ENCODE data around the gene ACKR2.

ACKR2 gene

DNA sequence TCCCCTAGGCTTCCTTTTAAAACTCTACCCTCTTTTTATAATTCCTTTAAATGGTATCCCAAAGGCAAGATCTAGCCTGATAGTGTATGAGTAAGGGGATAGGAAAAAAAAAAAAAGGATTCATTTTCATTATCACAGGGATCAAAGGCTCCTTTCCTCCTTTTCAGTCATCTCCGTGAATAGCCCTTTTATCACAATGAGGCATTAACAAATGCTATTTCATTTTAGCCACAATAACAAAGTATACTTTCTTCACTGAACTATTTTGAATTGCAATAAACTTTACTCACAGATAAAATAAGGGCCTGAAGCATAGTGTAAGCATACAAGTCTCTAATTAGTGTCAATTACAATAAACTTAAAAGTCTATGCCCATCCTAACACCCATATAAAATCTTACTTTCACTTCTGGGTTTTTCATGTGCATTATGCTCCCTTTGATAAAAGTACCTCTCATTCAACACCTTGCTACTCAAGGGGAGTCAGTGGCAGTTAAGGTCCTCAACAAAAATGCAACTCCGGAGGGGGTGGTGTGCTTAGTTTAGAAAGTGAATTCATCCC is 13.5 kb upstream of the ACKR2 start:
- H3K4me2 ChIP-seq (ENCODE audit: low read depth, low read length, poor library complexity, severe bottlenecking), result peak overlapping the region; percentile 48
- peaks cover 6% of the 10 kb centered on the region; the same call in 1 of the 2 replicates for H3K36me3 ChIP-seq (ENCODE audit: insufficient read depth, low read length)
- no peak overlapping the region for H3K4me3 ChIP-seq (ENCODE audit: low read length, poor library complexity, severe bottlenecking)
- H4K20me1 ChIP-seq (ENCODE audit: insufficient read depth, low read length, poor library complexity, severe bottlenecking), result peaks cover 7% of the 10 kb centered on the region
- no peaks in the 10 kb centered on the region for H3K9me2 ChIP-seq (replicated peaks; ENCODE audit: low read depth, low read length)
- no peaks in the 10 kb centered on the region for H3F3A ChIP-seq (ENCODE audit: low read depth)
- peaks cover 33% of the 10 kb centered on the region for H3K79me2 ChIP-seq (ENCODE audit: insufficient read depth, low read length)
- H3K9me3 ChIP-seq (ENCODE audit: insufficient read depth, low read depth, low read length), result no peaks in the 10 kb centered on the region
- TF ChIP-seq CTCF (conservative IDR thresholded peaks at IDR 0.05; ENCODE audit: low read length) (no peak), EZH2phosphoT487 (IDR thresholded peaks at IDR 0.05; ENCODE audit: borderline replicate concordance) (no peak)
- H3K9ac ChIP-seq (ENCODE audit: low read depth, low read length, poor library complexity, severe bottlenecking), result no peak overlapping the region
- H3K27me3 ChIP-seq (ENCODE audit: insufficient read depth, low read length, poor library complexity, severe bottlenecking), result no peaks in the 10 kb centered on the region
- no peak overlapping the region for H2AFZ ChIP-seq (ENCODE audit: low read length)
- H3K4me1 ChIP-seq (ENCODE audit: insufficient read depth, low read length, poor library complexity, severe bottlenecking), result peaks cover 11% of the 10 kb centered on the region

DNA sequence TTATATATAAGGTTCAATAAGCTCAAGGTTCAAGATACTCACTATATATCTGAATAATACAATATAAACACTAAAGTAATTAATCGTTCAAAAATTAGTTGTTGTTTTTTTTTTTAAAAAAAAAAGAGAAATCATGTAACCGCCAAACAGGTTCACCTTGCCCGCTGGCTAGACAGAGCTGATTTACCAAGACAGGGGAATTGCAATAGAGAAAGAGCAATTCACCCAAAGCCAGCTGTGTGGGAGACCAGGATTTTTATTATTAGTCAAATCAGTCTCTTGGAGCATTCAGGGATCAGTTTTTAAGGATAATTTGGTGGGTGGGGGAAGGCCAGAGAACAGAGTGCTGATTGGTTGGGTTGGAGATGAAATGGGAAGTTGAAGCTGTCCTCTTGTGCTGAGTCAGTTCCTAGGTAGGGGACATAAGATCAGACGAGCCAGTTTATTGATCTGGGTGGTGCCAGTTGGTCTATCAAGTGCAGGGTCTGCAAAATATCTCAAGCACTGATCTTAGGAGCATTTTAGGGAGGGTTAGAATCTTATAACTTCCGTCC is 12.8 kb upstream of the ACKR2 start:
- Histone ChIP-seq H3K36me3 (ENCODE audit: insufficient read depth, low read length) (peaks cover 6% of the 10 kb centered on the region; the same call in 1 of the 2 replicates), H3K27me3 (ENCODE audit: insufficient read depth, low read length, poor library complexity, severe bottlenecking) (no peaks in the 10 kb centered on the region), H3K9ac (ENCODE audit: low read depth, low read length, poor library complexity, severe bottlenecking) (no peak overlapping the region), H3K9me3 (ENCODE audit: insufficient read depth, low read depth, low read length) (no peaks in the 10 kb centered on the region), H3K79me2 (ENCODE audit: insufficient read depth, low read length) (peaks cover 39% of the 10 kb centered on the region), H3K4me1 (ENCODE audit: insufficient read depth, low read length, poor library complexity, severe bottlenecking) (peaks cover 18% of the 10 kb centered on the region), H3K4me3 (ENCODE audit: low read length, poor library complexity, severe bottlenecking) (no peak overlapping the region), H2AFZ (ENCODE audit: low read length) (no peak overlapping the region), H3K4me2 (ENCODE audit: low read depth, low read length, poor library complexity, severe bottlenecking) (no peak overlapping the region), H4K20me1 (ENCODE audit: insufficient read depth, low read length, poor library complexity, severe bottlenecking) (peaks cover 7% of the 10 kb centered on the region), H3K9me2 (replicated peaks; ENCODE audit: low read depth, low read length) (no peaks in the 10 kb centered on the region), H3F3A (ENCODE audit: low read depth) (no peaks in the 10 kb centered on the region)
- TF ChIP-seq CTCF (conservative IDR thresholded peaks at IDR 0.05; ENCODE audit: low read length) (no peak), EZH2phosphoT487 (IDR thresholded peaks at IDR 0.05; ENCODE audit: borderline replicate concordance) (no peak)

- H3F3A ChIP-seq (ENCODE audit: low read depth), result no peaks in the 10 kb centered on the region
- no peaks in the 10 kb centered on the region for H3K27me3 ChIP-seq (ENCODE audit: insufficient read depth, low read length, poor library complexity, severe bottlenecking)
- no peak overlapping the region for H3K9ac ChIP-seq (ENCODE audit: low read depth, low read length, poor library complexity, severe bottlenecking)
- no peaks in the 10 kb centered on the region for H3K9me2 ChIP-seq (replicated peaks; ENCODE audit: low read depth, low read length)
- H4K20me1 ChIP-seq (ENCODE audit: insufficient read depth, low read length, poor library complexity, severe bottlenecking), result peaks cover 27% of the 10 kb centered on the region
- peaks cover 58% of the 10 kb centered on the region for H3K79me2 ChIP-seq (ENCODE audit: insufficient read depth, low read length)
- H3K4me2 ChIP-seq (ENCODE audit: low read depth, low read length, poor library complexity, severe bottlenecking), result no peak overlapping the region
- H3K4me1 ChIP-seq (ENCODE audit: insufficient read depth, low read length, poor library complexity, severe bottlenecking), result peaks cover 37% of the 10 kb centered on the region
- no peak overlapping the region for H3K4me3 ChIP-seq (ENCODE audit: low read length, poor library complexity, severe bottlenecking)
- no peaks in the 10 kb centered on the region for H3K9me3 ChIP-seq (ENCODE audit: insufficient read depth, low read depth, low read length)
- H2AFZ ChIP-seq (ENCODE audit: low read length), result no peak overlapping the region
- TF ChIP-seq CTCF (conservative IDR thresholded peaks at IDR 0.05; ENCODE audit: low read length) (no peak), EZH2phosphoT487 (IDR thresholded peaks at IDR 0.05; ENCODE audit: borderline replicate concordance) (no peak)
- no peaks in the 10 kb centered on the region for H3K36me3 ChIP-seq (ENCODE audit: insufficient read depth, low read length)
Observed at GRCh38 chr3:42799376-42799775, 9.9 kb upstream of the ACKR2 start.
